Progenitor cell of endocrine pancreas (in vitro differentiated cells): ENCODE data around the gene MACROD2. TPM values are rescaled to one million over a fixed set of nuclear protein-coding genes. Genes with fewer than 3 reads are reported as not detected.
A peak's percentile ranks its signal among the peaks of the same experiment; 100 is the strongest.

Experiments
- DNase-seq: peaks from one replicate; pipeline ENCODE4 v3.0.0; 2021; ENCODE audit warnings: low spot score; ENCODE audit not compliant: unreplicated experiment
- H3K27ac Mint-ChIP-seq: 2 replicates; pipeline ENCODE4 v1.8.0; 2021; ENCODE audit warnings: mild to moderate bottlenecking, moderate library complexity, mixed read lengths
- H3K27me3 Mint-ChIP-seq: 2 replicates; pipeline ENCODE4 v1.8.0; 2021; ENCODE audit warnings: mixed read lengths
- H3K36me3 Mint-ChIP-seq: 2 replicates; pipeline ENCODE4 v1.8.0; 2022; ENCODE audit warnings: mixed read lengths; ENCODE audit not compliant: insufficient read depth
- H3K4me1 Mint-ChIP-seq: 2 replicates; pipeline ENCODE4 v1.8.0; 2021; ENCODE audit warnings: low read depth, mixed read lengths
- H3K4me3 Mint-ChIP-seq: 2 replicates; pipeline ENCODE4 v1.8.0; 2021; ENCODE audit warnings: low read depth, mild to moderate bottlenecking, moderate library complexity, mixed read lengths
- H3K9me3 Mint-ChIP-seq: 2 replicates; pipeline ENCODE4 v1.8.0; 2021; ENCODE audit warnings: low read depth, mixed read lengths
- total RNA-seq: library from RNA; stranded (reverse); gene quantifications from 2 replicates; pipeline ENCODE4 v1.2.1, GENCODE V29; 2021
- TF ChIP-seq, protein P1 (sequence below): fragments of 200-600 bp; sonication (generic); IDR thresholded peaks from one replicate; pipeline ENCODE4 v1.5.0; 2021; ENCODE audit warnings: antibody characterized with exemption, mild to moderate bottlenecking; ENCODE audit not compliant: unreplicated experiment

MACROD2 gene
- total RNA-seq, 1 donor from 2014 or later = 7.6 TPM

- no peaks in the 10 kb centered on the region for H3K36me3 Mint-ChIP-seq
- H3K9me3 Mint-ChIP-seq = no peaks in the 10 kb centered on the region
- peaks cover 29% of the 10 kb centered on the region for H3K4me1 Mint-ChIP-seq
- TF ChIP-seq, protein P1, sequence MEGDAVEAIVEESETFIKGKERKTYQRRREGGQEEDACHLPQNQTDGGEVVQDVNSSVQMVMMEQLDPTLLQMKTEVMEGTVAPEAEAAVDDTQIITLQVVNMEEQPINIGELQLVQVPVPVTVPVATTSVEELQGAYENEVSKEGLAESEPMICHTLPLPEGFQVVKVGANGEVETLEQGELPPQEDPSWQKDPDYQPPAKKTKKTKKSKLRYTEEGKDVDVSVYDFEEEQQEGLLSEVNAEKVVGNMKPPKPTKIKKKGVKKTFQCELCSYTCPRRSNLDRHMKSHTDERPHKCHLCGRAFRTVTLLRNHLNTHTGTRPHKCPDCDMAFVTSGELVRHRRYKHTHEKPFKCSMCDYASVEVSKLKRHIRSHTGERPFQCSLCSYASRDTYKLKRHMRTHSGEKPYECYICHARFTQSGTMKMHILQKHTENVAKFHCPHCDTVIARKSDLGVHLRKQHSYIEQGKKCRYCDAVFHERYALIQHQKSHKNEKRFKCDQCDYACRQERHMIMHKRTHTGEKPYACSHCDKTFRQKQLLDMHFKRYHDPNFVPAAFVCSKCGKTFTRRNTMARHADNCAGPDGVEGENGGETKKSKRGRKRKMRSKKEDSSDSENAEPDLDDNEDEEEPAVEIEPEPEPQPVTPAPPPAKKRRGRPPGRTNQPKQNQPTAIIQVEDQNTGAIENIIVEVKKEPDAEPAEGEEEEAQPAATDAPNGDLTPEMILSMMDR = no peak
- DNase-seq = no peak
- H3K27ac Mint-ChIP-seq = no peak overlapping the region
- no peaks in the 10 kb centered on the region for H3K27me3 Mint-ChIP-seq
- no peak overlapping the region for H3K4me3 Mint-ChIP-seq
These were observed 1715.3 kb downstream of the MACROD2 start for GRCh38 chr20:15710636-15711035.

DNA sequence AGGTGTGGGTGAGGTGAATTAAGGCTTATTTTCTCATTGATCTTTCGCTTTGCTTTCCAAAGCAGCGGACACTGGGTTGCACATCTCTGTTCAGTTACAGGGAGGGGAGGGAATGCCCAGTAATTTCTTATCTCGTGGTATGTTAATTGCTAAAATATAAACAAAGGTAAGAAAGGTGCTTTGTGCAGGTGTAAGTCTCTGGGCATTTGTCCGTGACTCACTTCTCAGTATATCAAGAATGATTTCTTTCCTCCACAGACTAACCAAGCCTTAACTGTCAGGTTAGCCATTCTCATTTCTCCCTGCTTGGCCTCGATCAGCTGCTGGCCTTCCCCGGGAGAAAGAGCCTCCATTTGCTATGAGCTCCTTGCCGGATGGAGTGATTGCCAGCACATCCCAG, 1715.9 kb downstream of the MACROD2 start:
- DNase-seq = no peak
- H3K4me3 Mint-ChIP-seq = peak overlapping the region; percentile 21
- H3K4me1 Mint-ChIP-seq = peaks cover 29% of the 10 kb centered on the region
- no peaks in the 10 kb centered on the region for H3K27me3 Mint-ChIP-seq
- peak overlapping the region; percentile 87 for H3K27ac Mint-ChIP-seq
- H3K9me3 Mint-ChIP-seq = no peaks in the 10 kb centered on the region
- TF ChIP-seq, protein P1 = no peak
- no peaks in the 10 kb centered on the region for H3K36me3 Mint-ChIP-seq

GRCh38 chr20:15716256-15716655, 1720.9 kb downstream of the MACROD2 start:
- peaks cover 3% of the 10 kb centered on the region for H3K27me3 Mint-ChIP-seq
- peaks cover 20% of the 10 kb centered on the region for H3K4me1 Mint-ChIP-seq
- H3K27ac Mint-ChIP-seq = no peak overlapping the region
- TF ChIP-seq, protein P1 = no peak
- no peak overlapping the region for H3K4me3 Mint-ChIP-seq
- no peak for DNase-seq
- H3K36me3 Mint-ChIP-seq = no peaks in the 10 kb centered on the region
- H3K9me3 Mint-ChIP-seq = no peaks in the 10 kb centered on the region

- Mint-ChIP-seq H3K27me3 (no peaks in the 10 kb centered on the region), H3K9me3 (peaks cover 29% of the 10 kb centered on the region), H3K4me1 (no peaks in the 10 kb centered on the region), H3K4me3 (no peak overlapping the region), H3K27ac (no peak overlapping the region), H3K36me3 (peaks cover 4% of the 10 kb centered on the region)
- TF ChIP-seq, protein P1 = no peak
- DNase-seq = no peak
These were observed 1731.1 kb downstream of the MACROD2 start for GRCh38 chr20:15726416-15726815.

DNA sequence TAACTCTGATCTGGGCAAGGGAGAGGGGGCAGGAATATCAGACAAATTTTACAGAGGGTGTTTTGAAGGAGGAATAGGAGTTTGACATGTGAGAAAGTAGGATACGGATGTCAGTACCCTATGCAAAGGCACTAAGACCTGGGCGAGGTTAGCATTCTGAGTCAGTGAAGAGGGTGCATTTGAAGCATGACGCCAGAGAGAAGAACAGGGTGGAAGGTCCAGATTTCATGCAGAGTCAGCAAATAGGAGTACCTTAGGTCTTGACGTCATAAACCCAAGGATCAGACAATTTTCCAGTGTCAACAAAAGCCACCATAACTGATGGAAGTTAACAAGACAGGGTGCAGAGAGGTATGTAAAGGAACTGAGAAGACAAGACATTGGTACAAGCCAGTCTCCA, 1738.7 kb downstream of the MACROD2 start:
- TF ChIP-seq, protein P1 = no peak
- H3K9me3 Mint-ChIP-seq = peaks cover 18% of the 10 kb centered on the region
- H3K27ac Mint-ChIP-seq = no peak overlapping the region
- peaks cover 5% of the 10 kb centered on the region for H3K36me3 Mint-ChIP-seq
- peaks cover 2% of the 10 kb centered on the region for H3K4me1 Mint-ChIP-seq
- H3K27me3 Mint-ChIP-seq = no peaks in the 10 kb centered on the region
- DNase-seq = no peak
- H3K4me3 Mint-ChIP-seq = no peak overlapping the region
